ENCODE data around the gene PDZRN4.

Gene PDZRN4

DNA sequence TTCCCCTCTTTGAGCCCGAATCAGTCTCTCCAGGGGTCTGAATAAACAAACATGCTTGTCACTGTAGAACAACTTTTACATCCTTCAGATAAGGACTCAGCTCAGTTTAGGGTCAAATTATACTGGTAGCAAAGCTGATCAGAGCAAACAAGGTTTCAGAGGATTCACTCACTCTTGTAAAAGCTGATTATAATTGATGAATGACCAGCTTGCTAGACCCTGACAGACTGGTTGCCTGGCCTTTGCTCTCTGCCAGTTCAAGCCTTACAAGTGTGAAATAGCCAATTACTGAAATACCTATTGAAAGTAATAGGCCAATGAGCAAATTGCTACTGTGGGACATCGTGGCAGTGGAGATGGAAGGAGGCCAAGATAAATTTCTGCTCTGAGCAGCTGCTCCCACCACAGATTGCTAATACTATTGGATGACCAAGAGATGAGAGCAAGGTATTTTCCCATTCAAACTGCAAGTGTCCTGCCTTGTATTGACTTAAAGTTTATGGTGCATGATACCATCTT lies 177.6 kb downstream of the PDZRN4 start:
- DNase-seq = peak; percentile 60

DNA sequence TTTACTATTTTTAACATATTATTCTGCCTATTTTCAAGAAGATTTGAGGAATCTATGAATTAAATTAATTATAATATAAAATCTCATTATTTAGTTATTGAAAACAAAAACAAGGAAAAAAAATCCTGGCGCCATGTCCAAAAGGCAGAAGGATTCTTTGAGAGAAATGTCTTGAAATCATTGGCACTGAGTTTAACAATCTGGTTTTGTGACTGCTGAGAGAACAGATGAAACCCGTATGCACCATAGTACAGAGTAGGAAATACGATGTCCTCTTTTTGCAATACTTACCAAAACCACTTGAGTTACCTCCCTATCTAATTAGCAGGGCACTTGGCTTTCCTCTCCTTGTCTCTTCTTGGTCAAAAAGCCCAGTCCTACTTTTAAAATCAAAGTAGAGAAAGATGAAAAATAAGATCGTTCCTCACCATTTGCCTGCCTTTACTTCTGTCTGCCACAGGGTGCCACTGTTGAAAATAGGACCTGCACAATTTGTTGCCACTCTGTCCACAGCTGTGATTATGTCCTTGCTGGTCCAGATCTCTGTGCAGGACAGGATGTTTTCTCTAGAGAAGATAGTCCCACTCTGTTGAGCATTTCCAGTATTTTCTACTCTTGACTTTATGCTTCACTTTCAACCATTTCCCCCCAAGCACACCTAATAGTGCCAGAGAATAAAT lies 179.7 kb downstream of the PDZRN4 start:
- DNase-seq = no peak

DNA sequence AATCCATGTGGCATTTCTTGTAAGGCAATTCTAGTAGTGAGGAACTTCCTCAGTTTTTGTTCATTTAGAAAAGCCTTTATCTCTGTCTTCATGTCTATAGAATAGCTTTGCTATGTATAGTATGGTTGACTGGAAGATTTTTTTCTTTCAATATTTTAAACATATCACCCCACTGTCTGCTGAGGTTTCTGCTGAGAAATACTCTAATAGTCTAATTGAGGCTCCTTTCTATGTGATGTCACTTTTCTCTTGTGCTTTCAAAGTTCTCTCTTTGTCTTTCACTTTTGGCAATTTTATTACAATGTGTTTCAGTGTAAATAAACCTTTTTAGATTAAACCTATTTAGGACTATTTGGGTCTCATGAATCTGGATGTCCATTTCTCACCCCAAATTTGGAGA lies 192.8 kb downstream of the PDZRN4 start:
- no peak for DNase-seq

DNA sequence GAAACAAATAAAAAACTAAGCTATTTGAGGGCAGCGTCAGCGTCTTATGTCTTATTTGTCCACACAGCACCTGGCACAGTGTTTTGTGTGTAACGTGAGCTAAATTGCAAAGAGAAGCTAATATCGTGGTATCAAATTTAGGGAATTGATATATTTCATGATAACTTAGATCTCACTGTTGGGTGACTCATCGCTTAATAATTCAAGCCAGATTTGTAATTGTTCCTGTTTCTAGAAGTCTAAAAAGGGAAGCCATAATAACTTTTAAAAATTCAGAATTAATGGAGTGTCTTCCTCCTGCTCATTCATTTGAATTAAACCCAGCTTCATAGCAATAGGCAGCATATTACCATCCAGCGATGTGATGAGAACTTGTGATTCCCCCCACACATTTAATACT lies 214.7 kb downstream of the PDZRN4 start:
- no peak for DNase-seq

DNA sequence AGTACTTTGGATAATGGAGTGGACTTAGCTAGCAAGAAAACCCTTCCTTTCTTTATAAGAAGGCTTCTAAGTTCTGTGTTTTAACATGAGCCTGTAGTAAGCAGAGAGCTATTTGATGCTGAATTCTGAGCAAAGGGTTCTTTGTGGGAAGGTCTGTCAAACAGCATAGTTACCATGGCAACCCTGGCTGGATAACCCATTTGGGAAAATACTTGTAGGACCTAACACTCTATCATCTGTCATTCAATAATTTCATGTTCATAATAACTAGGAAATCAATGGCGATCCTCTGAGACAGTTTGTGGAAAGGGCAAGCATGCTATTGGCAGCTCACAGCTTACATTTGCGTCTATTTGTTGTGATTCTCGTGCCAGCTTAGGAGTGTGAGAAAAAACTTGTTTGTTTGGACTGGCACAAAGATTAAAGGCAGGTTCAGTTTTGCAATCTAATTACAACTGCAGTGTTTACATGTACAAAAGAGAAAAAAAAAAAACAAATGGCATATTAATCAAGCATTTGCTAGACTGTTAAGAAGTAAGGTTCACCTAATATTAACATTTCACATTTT lies 219.2 kb downstream of the PDZRN4 start:
- DNase-seq = no peak

DNA sequence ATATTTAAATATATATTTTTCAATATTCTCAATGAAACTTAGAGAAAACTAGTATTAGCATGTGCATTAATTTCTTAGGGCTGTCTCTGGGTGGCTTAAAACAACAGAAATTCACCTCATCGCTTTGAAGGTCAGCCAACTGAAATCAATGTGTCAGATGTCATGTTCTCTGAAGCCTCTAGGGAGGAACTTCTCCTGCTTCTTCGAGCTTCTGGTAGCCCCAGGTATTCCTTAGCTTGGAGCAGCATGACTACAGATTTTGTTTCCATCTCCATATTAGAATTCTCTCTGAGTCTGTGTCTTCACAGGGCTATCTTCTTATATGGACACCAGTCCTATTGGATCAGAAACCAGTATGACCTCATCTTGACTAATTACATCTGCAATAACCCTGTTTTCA lies 221.5 kb downstream of the PDZRN4 start:
- DNase-seq = no peak

DNA sequence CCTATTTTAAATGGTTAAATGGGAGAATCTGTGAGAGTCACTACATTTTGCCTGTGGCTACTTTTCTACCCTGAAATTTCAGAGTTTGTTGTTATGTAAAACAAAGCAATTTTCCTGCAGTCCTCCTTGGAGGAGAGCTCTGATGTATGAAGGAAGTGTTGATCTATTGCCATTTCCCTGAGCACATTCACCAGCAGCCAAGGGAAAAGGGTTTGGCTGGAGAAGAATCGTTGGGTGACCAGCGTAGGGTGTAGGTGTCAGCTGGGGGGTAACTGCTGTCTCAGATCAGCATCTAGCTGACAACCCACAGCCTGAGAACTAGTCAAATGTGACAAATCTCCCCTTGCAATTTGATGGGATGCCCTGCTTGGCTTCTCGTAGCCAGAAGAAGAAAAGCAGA lies 230.5 kb downstream of the PDZRN4 start:
- DNase-seq = no peak

DNA sequence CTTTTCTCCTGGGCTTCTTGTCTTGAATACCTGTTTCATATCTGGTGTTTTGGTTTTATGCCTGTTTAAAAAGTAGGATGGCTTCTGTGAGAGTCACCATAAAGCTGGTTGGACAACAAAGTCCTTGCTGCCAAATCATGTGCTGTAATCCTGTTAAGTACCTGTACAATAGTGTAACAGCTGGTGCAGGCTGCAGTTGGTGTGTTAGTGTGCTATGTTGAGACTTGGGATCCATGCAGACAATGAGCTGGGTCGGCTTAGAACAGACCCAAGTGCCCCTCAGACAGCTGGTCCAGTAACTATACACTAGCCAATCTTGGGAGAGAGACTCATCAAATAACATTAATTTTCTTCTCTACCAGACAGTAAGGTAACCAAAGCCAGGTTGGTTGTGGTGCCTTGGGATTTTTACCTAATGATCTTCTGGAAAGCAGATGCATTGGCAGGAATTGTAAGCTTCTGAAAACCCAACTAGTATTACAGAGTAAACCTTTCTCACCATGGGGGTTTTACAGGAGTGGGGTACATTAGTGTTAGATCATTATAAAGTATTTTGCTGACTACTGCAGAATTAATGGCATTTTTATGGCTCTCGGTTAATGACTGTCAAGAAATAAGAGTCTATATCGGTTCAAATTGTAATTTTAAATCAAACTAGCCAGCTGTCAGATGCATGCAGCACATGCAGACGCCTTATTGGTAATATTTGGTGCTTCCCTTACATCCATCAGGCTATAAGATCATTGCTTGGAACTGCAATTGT lies 231.2 kb downstream of the PDZRN4 start:
- no peak for DNase-seq

DNA sequence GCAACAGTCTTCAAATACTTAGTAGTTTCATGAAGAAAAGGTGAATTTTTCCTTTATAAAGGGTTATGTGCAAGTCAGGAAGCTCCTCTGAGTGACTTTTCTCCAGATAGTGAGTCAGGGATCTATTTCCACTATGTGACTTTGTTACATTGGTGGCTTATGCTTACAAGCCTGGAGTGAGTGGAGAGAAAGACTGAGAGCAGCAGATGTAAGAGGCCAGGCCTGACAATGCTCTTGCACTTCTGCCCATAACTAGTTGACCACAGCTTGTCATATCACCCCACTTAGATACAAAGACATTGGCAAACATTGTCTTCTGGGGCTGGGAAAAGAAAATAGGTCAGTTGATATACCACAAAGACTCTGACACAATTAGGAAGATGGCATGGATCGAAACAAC lies 236.5 kb downstream of the PDZRN4 start:
- peak; percentile 17 for DNase-seq

DNA sequence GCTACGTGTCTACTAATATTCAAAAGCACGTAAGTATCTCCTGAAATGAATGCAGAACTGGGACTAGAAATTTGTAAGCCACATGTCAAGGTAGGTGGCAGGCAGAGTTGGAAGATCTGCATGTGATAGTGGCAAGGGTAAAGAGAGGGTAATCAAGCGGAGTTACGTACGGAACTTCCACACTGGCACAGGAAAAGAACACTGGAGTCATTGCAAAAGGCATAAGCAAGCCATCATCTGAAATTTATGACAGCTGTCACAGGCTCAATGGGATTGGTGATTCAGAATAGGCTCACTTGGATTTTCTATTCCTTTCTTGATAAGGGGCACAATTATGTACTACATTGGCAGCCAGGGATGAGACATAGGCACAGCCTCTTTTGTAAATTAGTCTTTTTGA lies 245.3 kb downstream of the PDZRN4 start:
- no peak for DNase-seq

DNA sequence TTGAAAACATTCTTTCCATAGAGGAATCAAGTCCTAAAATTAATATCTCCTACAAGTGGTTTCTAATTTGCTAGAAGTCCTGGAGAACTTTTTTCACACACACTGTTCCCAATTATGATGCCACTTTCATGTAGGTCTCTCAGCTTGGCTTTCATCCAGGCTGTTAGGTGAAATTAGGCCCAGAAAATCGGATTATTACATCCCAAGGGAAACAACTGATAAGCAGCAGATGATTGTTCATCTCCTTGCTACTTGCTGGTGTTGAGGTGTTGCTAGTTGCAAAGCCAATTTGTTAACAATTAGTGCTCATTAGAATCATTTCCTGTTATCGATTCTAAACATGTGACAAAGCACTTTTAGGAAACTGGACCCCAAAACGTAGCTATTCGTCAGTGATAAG lies 248.0 kb downstream of the PDZRN4 start:
- no peak for DNase-seq

DNA sequence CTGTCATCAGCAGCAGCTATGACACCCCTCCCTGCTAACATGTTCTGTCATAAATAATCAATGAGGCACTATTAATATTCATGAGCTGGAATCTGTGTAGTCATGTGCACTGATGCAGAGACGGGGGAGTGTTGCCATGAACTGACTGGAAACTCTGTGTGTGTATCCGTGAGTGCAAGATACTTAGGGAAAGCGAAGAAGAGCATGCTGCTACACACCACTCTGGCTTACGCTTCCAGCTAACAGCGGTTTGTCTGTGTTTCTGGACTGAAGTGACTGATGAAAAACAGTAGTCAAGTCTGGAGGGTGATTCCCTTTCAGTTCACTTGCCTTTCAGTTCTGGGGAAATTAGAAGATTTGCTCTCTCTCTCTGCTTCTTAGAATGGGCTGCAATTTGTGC lies 249.4 kb downstream of the PDZRN4 start:
- no peak for DNase-seq

DNA sequence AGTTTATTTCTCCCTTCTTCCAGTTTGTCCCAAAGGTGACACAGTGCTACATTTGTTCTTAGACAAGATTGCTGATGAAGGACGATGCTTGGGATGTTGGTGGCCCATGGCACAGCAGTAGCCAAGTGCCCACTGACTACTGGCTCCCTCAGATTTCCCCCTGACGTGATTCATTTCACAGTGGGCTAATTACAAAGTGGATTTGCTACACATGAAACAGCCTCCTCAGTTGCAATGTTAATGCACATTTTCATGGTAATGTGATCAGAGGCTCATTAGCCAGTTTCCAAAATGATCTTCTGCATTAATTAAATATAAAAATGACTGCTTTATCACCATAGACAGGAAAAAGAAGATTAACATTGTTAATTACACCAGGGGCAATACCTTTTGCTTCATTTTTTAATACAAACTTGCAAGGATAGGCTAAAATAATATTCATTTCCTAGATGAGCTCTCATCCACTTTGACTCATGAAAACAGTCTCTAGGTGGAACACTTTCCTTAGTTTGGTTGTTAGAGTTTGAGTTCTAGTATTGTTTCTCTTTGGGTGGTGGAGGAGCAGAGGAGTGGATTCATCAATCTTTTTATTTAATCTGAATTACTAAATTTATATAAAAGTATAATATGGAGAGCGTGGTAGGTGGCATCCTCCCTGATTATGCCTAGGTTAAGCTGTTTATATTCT lies 250.9 kb downstream of the PDZRN4 start:
- DNase-seq = no peak

DNA sequence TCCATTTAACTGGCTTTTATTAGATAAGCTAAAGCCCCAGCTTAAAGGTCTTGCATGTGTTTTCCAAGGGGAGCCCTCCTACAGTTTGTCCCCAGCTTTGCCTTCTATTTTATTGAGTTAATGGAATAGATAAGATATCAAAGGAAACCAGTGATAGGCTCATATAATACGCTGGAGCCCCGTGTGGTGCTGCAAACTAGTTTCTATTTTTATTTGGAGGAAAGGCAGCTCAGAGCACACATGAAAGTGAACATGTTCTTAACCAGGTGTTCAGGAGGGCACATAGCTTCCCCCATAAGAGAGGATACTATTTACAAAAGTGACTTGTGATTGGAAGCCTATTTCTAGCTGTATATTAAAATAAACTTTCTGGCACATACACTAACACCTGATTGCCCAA lies 251.7 kb downstream of the PDZRN4 start:
- DNase-seq = no peak

DNA sequence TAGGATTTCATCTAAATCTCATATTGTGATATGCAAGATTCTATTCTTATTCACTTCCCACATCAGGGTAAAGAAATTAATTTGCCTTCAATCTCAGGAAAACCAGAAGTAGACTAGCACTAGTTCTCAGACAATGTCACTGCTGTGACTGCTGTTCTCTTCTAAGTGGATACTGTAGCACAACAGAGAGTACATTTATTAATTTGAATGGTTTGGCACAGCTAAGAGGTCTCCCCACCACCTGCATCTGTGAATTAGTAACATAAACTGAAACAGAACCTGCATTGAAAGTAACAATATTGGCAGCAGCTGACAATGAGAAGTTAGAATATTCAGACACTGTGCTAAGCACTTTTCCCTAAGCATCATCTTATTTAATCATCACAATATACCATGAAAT lies 253.1 kb downstream of the PDZRN4 start:
- no peak for DNase-seq

DNA sequence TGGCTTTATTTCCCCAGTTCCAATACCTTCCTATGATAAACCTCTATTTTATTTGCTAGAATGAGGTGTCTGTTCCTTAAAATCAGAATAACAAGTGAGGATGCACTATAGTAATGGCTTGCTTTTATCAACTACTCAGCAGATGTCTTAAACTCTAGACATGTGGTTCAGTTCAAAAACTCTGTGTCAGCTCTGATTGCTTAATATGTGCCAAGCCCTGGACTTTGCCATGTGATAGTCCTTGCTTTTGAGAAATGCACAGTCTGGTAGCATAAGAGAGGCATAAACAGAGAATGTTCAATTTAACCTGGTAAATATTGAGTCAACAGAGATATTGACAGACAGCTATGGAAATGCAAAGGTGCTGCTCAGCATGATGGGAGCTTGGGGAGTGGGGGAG lies 254.8 kb downstream of the PDZRN4 start:
- DNase-seq = no peak

DNA sequence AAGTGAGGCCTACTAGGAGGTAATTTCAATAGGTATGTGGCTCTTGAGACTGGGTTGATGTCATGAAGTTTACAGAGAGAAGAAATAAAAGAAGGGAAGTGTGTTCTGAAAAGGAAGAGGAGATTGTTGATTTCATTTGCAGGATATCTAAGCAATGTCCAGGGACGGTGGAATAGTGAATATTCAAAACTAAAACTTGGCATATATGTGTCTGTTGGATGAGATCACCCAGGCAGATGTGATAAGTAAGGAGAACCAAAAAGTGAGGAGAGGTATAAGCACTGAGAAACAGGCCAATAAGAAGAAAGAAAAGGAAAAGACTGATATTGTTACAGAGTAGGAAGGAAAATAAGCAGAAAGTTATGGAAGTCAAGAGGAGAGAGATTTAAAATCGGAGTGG lies 255.6 kb downstream of the PDZRN4 start:
- DNase-seq = no peak

DNA sequence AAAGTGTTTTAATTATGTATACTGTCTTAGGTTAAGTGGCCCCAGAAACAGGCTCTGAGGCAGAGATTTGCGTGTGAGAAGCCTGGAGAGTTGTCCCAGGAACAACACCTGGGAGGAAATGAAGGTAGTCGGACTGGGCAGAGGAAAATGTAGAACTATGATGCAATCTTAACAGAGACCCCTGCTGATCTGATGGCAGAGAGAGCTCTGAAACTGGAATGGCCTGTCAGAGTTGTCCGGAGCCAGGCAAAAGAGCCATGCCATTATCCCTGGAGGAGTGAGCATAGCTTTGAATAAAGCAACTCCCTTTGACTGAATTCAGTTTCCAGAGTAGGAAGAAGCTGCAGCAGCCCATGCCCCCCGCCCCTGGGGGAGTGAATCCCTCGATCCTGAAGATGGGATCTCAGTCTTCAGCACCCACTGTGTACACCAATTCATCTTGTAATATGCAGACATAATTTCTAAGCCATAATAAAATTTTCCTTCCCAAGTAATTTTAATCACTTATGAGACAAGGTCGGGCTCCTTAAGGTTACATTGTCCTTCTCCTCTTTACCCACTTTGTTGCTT lies 264.8 kb downstream of the PDZRN4 start:
- DNase-seq = no peak

DNA sequence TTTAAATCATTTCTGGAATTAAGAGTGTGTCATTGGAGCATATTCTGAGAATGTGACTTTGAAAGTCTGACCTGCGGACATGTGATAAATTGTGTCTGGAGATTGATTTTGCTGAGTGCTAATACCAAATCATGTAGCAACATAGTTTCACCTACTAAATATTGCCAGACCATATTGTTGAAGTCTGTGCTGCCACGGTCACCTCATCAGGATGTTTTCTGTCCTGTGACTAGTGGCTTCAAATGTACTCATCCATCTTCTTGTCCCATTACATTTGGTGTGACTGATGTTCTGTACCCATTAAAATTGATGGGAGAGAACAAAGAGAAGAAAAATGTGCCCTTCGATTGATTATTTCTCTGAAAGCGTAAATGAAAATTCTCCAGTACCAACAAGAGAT lies 265.3 kb downstream of the PDZRN4 start:
- no peak for DNase-seq

DNA sequence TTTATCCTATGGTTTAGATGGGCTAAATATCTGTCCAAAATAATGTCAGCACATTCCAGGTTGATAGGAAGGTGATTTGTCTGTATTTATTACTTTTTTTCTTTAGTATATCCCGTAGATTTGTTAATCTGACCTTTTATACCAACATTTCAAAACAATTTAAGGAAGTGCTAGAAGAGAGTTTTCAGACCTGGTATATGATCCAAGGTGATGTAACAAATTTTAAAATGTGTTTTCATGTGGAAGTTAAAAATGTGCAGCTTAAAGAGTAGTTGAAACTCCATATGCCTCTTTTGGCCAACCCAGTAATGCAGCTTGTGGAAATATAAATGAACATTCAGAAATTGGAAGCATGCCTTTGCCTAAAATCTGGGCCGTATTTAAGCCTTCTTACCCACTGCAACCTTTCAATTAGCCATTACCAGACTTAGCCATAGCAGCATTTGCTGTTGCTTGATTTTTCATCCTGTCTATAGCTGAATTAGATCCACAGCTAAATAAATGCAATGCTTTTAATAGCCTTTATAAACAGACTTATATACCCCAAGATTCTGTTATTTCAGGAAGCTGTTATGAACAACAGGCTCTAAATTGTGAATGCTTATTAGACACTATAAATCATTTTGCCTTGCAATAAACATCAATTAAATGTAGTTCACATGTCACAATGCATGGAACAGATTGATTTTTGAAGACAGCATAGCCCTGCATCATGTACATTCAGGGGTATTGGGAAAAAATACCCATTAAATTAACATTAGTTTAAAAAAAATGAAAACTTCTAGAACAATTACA lies 271.2 kb downstream of the PDZRN4 start:
- no peak for DNase-seq

DNA sequence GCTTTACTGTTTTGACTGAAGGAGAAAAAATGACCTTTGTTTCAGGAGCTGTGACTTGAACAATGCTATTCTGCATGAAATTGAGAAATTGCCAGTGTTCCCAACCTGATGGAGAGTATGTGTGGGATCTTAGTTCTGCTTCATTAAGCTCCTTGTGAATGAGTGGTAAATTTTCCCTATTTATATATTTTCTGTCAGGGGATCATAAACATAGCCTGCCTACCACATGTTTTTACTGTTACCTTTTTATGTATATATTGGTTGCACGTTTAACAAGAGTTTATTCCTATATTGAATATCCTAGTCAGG lies 271.7 kb downstream of the PDZRN4 start:
- no peak for DNase-seq

DNA sequence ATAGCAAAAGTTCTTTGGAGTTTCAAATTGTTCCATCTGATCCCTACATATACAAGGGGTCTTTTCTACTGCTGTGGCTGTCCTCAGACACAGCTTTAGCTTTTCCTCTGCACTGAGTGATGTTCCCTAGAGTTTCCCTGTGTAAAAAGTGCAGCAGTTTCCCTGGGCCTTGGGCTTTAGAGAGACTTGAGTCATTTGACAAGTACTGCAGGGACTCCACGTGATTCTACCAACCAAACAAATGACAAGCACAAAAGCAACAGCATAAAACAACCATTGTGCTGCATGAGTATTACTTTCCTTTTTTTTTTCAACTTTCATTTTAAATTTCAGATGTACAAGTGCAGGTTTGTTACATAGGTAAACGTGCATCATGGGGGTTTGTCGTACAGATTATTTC lies 272.8 kb downstream of the PDZRN4 start:
- no peak for DNase-seq

DNA sequence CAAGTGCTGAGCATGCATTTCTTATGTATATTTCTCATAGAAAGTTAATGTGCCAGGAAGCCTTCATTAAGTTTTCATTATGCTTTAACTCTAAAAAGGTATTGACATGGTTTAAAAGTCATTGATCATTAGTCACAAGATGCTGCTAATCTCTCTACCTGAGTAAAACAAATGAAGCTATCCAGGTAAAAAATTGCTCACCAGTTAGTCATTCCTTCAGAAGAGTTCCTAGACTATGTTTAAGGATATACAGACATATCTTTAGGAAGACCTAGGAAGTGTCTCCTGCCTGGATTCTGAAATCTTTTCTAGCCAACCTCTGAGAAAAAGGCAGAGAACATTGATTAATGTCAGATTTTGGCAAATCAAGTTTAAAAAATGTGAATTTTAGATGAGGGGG lies 274.2 kb downstream of the PDZRN4 start:
- DNase-seq = no peak

All from NCI-H510A treated with DMSO at 0.1 percent for 48 hours (cell line).